HG02610 (cell line): ENCODE measurements around the gene MRPS27.
A peak's percentile ranks its signal among the peaks of the same experiment; 100 is the strongest.

Experiments used
- ATAC-seq: cut with Tn5 transposase; IDR thresholded peaks from one replicate; pipeline ENCODE4 v1.9.1; 2021; ENCODE audit warnings: mild to moderate bottlenecking, moderate library complexity; ENCODE audit not compliant: unreplicated experiment

The MRPS27 gene

DNA sequence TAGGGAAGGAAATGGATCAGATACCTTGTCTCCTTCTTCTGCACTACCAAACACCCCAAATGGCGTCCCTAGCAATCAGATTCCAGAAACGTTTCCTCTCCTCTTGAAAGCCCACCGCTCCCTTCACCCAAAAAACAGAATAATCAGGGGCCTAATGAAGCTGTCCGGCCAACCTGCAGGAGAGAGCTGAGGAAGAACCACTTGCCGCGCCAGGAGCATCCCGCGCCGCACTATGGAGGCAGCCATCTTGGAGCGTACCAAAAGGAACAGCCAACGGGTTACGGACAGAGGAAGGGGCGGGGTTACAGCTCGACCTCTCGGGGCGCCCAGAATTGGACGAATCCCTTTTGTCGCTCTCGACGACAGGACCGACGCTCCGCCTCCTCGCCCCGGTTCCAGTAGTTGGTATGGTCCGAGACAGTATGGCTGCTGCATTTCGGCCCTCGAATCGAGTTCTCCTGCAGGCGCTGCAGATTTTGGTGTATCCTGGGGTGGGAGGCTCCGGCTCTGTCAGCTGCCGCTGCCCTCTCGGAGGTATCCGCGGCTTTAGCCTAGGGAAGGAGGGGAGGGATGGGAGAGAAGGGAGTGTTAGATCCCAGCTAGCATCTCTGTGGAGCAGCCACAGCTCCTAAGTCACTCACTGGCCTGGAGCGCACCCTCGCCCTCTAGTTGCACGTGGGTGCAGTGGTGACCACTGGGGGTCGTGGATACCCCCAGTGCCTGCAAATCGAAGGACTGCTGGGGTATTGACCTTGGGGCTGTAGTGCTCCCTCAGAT is at the start of gene MRPS27, which contains the start of gene PTCD2:
Gene MRPS27 (minus strand): TSS at position 265 of the 777 bp plus-strand sequence. CDS start 19 bp downstream, at position 246.
Gene PTCD2 (plus strand): TSS at position 398 of the 777 bp plus-strand sequence. CDS start 10 bp downstream, at position 408.
- peak; percentile 99 for ATAC-seq

DNA sequence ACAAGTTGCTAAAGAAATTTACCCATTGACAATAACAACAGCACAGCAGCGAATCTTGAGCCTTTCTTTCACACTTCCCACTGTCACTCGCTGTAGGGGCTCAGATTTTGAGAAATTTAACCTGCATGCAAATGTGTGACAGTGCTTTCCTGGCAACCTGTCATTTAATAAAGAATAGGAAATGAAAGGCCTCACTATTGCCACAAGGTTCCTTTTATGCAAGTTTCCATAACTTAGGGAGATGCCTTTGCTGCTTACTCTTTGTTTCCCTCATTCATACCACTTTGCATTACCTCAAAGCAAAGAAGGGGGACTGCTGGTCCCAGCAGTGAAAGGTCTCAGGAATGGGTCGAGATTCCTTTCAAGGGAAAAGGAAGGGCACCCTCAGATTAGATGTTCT is 49.7 kb upstream of the MRPS27 start:
- ATAC-seq = peak; percentile 43

DNA sequence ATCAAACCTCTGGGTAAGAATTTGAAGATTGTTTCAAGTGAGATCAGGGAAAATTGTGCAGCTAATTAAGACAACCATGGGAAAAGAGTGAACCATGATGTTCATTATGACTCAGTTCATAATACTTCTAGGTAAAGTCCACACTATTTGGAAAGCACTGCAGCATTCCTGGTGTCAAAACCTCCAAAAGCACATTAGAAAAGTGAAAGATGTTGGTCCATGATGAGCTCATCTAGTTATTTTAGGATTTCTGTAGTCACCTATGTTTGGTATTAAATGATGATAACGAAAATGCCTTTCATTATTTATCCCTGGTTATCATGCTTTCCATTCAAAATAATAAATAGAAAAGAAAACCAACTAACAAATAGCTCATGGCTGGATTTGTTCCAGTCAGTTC is 49.3 kb upstream of the MRPS27 start:
- ATAC-seq = no peak

DNA sequence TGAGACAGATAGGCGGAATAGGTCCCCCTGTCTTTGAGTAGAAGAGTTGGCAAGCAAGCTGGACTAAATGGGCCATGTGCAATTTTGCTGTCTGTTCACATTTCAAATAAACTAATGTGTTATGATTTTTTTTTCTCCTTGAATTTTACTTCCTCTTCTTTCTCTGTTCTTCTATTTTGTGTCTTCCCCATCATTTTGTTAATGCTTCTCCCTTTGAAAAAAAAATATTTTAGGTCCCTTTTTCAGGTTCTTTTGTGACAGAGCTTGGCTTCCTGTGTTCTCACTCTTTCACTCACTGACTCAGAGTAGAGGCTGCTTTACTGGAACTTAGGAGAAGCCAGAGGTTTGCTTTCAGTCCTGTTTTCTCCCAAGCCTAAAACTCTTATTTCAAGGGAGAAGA is 48.2 kb upstream of the MRPS27 start:
- ATAC-seq = no peak

DNA sequence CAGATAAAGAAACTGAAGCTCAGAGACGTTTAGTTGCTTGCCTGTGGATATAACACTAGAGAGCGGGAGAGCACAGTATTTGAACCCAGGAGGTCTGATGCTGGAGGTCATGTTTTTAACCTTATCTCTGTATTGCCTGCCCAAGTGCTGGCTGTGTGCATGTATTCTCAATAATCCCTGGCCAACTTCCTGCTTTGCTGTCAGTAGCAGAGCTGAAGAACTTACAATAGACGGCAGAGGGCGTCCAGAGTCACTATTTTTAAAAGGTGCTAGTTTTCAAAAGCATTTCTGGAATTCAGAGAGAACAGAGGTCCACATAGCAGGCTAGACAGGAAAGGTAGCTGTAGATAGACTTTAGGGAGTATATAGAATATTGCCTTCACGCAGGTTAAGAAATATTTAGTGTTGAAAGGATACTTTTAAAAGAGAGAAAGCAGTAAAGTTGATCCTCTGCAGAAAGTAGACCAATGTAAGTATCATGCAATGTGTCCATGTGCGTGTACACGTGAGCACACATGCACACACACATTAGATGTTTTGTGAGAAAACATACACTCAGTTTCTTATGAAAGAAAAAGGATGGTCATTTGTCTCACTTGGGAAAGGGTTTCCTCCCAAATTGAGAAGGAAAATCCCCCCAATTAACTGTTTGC is 46.4 kb upstream of the MRPS27 start:
- ATAC-seq = peak; percentile 73

DNA sequence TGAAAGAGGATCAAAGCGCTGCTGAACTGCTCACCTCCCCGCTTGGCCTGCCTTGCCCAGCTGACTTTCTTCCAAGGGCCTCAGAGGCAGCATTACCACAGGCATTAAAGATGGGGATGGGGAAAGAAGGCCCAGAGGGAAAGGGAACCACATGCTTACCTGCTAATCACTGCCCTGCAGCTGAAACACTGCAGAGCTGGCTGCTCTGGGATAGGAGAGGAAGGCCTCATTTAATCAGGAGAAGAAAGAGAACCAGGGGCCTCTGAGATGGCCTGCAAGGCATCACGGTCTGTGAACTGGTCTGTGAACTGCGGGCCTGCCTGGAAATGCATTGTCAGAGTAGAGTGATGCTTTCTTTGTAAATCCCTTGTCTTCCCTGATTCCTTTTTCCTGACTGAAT is 44.9 kb upstream of the MRPS27 start:
- no peak for ATAC-seq

DNA sequence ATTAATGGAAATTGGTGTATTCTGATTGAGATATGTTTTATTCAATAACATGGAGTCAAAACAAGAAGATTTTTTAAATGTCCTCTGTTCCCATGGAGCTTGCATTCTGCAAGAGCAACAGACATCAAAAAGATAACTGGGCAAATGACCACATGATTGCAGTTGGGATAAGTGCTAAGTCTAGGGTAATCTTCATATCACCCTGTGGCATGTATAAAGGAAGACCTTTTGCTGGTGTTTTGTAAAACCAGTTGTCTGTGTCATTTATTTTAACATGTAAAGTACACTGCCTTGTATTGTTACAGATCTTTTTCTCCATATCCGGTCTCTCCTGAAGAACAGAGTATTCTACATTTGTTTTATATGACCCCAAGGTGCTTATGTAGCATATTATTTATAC is 44.1 kb upstream of the MRPS27 start:
- ATAC-seq = no peak

DNA sequence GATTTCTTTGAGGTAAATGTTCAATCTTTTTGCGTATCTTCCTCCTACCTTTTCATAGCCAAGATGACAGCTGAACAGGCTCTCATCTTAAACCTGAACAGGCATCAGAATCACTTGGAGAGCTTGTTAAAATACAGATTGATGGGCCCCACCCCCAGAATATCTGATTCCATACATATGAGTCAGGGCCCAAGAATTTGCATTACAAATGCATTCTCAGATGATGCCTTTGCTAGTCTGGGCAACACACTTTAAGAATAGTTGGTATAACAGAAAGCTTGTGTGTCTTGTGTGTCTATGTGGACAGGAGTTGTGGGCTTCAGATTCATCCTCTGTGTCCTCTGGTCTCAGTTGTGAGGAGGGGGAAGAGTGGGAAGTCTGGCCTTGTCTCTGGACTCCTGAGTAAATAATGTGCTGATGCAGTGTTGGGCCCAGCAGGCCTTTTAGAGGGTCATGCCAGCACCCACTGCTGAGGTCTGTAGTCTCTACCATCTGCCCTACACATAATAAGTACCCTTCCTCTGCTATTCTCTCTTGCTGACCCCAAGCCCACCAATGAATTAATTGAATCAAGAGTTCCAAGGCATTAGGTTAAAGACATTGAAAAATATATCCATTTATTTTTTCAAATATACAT is 43.2 kb upstream of the MRPS27 start:
- ATAC-seq = no peak

DNA sequence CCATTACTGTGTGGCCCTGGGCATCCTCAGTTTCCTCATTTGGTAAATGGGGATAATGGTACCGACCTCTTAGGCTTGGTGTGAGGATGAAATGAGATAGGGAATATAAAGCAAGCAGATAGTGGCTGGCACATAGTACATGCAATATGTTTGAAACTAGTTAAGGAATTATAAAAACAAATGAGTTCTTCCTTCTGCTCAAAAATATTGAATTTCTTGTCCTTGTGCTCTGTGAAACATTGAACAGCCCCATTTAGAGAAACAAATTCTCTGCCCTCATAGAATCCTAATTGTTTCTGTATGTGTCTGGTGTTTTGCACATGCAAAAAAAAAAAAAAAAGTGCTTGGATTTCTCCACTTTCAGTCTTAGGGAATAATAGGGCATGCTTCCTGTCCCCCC is 39.8 kb upstream of the MRPS27 start:
- no peak for ATAC-seq

DNA sequence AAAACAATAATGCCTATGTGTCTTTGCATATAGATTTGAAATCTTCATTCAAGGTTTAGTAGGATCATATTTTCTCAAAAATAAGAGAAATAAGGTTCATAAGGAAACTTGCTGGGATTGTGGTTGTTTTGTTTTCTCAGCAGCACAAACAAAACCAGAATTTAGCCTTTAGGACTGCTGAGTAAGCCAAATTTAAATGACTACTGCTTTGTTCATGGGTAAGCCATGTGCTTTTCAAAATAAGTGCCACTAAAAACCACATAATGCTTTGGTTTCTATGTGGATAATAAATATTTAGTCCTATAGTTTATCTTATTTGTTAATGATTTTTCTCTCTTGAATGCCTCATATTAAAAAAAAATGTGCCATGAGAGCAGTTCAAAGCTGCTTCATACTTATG is 38.9 kb upstream of the MRPS27 start:
- ATAC-seq = no peak

DNA sequence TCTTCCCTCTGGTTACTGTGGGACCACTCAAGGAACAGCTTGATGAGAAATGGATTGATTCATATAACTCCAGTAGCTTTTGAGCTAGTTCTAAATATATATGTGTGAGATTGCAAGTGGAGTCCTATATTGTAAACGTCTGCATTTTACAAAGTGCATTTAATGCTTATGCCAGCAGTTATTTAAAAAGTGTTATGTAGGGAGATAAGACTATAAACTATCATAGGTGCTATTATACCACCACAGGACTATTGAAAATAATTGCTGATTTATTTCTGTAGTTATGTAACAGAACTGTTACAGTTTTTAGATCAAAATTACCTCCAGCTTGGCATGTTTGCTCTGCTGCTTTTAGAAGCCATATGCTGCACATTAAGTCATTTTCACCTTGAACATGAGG is 36.3 kb upstream of the MRPS27 start:
- ATAC-seq = no peak

DNA sequence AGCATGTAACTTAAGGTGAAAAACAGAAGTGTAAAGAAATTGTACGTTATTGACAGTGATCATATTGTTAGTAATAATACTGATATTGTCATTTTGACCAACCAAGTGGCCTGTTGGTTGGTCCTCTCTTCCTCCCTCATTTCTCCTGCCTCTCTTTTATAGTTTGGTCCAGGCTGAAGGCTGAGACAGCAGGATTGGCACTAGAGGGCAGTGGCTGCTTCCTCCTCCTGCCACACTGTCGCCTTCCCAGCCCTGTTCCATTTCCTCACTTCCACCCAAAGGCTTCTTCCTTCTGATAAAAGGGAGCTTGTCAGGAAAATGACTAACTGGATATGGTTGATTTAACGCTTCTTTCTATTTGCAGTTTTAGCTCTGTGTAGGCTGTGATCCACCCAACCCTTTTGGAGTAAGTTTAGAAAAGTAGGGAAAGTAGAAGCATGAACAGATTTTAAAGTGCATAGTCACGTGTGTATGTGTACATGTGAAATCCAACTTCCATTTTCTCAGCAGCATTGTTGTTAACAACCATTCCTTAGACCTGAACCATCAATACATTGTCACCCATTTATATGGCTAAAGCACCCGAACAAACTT is 35.8 kb upstream of the MRPS27 start:
- no peak for ATAC-seq

DNA sequence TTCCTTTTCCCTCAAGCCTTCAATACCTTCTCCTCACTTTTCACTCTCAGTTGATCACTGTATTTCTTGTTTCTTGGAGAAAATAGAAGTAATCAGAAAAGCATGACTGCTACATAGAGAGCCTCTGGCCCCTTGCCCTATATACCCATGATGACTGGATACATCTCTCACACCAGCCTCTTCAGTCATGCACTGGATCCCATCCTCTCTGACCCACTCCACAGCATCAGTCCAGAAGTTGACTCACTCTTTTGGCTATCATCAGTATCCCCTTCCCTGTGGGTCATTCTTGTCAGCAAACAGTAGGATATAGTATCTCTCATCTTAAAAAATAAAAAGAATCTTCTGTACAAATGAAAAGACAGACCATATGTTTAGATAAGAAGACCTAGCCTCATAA is 33.0 kb upstream of the MRPS27 start:
- no peak for ATAC-seq

DNA sequence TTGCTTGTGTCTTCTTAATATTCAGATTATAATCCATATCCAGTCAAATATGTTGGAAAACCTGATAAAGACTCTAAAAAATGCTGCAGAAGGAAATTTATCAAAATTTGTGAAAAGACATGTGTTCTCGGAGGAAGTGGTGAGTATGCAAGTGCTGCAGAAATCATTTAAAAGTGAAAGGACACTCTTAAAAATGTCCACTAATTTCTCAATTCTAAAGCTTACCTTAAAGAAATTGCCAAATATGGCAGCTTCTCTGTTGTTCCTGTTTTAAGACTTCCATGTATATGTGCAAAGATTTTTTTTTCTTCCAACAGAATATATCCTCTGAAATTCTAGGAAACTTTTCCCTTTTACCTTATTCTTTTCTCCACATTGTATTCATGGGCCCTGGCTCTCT is 32.6 kb upstream of the MRPS27 start:
- ATAC-seq = no peak

DNA sequence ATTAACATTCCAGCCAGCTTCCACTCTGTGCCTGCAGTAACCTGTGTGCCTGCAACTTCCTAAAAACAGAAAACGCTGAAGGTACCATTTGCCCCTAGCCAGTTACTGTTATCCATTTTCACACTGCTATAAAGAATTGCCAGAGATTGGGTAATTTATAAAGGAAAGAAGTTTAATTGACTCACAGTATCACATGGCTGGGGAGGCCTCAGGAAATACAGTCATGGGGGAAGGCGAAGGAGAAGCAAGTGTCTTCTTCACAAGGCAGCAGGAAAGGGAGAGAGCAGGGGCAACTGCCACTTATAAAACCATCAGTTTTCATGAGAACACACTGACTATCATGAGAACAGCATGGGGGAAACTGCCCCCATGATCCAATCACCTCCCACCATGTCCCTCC is 31.3 kb upstream of the MRPS27 start:
- no peak for ATAC-seq

DNA sequence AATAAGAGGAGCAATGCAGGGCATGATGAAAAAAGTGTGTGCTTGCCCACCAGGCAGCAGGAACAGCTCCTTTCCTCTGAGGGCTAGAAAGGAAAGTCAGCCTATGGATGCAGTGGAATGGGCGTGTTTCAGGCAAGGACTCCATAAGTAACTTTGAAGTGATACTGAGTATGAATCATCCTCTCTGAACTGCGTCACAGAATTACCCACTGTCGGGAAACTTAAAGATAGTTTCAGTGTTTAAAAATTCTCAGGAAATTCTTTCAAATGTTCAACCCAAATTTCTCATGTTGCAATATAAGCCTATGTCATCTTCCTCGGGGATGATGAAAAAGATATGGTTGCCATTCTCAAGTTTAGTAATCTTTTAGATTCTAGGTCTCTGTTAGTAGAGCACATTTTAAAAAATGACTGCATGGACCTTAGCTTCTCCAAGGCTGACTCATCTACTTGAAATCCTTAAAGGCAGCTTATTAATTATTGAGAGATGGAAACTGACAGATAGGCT is 27.8 kb upstream of the MRPS27 start:
- ATAC-seq = peak; percentile 66

DNA sequence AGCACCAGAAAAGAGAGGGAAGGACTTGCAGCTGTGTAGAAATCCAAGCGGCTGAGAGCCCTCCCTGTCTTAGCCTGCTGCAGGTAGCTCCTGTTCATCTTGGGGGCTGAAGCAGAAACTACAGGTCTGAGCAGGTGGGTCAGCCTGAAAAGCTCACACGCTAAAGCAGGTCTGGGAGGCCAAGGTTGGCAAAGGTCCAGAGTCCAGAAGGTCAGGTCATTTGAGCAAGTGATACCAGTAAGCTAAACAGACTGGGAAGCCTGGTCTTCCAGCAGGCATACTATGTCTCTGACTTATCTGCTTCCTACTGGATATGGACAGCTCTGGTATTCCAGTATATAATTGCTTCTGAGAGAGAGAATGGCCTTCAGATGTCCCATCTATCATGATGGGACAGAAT is 26.4 kb upstream of the MRPS27 start:
- ATAC-seq = no peak

DNA sequence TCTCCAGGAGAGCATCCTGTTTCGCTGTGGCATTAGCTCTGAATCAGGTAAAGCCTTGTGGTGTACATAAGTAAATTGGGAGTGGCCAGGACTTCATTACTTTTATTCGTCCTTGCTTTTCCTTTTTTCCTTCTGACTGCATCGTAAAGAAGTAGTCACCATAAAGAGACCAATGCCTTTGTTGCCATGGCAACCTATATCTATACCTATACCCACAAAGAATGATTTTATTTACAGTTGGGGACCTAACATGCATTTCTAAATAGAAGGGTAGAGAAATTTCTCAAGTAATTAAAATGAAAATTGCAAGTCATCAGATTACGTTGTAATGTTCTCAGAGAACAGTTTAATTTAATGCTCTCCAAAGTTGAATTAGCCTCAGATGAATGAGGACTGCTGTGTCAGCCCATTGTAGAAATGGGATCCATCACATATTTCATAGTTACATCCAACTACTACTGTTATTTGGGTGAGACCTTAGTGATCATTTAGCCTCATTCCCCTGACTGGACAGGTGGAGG is 18.7 kb upstream of the MRPS27 start:
- ATAC-seq = no peak

DNA sequence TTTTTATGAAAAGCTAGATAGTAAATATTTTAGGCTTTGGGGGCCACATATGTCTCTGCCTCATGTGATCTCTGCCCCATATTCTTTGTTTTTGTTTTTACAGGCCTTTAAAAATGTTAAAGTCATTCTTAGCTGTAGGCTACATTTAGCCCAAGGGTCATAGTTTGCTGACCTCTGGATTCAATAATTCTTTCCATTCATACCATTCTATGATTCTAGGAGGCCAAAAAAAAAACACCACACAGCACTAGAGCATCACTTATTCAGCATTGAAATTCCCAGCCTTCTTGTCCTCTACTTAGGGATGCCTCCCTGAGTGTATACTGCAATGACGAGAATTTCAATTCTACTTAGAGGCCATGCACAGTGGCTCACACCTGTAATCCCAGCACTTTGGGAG is 17.1 kb upstream of the MRPS27 start:
- no peak for ATAC-seq

DNA sequence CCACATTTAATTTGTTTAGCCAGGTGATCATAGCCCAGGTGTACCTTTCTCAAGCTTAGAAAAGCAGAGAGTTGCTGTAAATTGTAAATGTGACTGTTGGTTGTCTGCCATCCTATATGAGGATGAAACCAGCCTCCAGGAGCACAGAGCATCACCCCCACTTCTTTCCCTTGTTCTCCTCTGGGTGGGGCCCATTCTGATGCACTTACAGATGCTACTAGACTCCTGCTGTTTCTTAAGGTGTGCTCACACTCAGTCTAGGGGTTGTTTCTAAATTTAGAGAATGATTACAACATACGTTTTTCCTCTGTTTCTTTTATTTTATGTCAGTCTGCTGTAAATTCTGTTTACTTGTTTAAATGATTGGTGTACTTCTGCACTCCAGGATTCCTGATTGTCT is 10.7 kb upstream of the MRPS27 start:
- no peak for ATAC-seq

DNA sequence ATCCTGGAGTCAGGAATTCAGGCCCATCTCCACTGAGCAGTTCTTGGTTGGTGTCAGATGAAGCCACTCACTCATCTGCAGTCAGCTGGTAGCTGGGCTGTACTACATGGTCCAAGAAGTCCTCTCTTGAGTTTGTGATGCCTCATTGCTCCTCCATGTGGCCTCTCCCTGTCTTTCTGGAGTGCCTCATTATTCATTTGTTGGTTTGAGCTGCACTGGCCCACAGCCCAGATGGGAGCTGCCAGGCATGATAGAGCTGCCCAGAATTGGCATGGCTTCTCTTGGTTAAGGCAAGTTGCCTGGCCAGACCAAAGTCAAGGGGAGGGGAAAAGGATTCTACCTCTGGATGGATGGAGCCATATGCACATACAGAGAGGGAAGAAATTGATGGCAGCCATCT is 8.1 kb upstream of the MRPS27 start:
- no peak for ATAC-seq
